Large intestine (tissue), 3 donors: ENCODE data around the gene FMN1. TPM values are rescaled to one million over a fixed set of nuclear protein-coding genes. Genes with fewer than 3 reads are reported as not detected.

Source experiments
- DNase-seq, 2 donors: peaks; one replicate each; pipeline versions ENCODE4 v3.0.0 to v3.0.0-alpha.2; 2013
- H3K27ac ChIP-seq: one replicate; pipeline ENCODE4 v1.5.1; 2013; ENCODE audit warnings: low read length
- H3K27me3 ChIP-seq: 2 replicates; pipeline ENCODE4 v1.6.1; 2013; ENCODE audit warnings: low read length; ENCODE audit not compliant: control insufficient read depth, insufficient read depth
- H3K36me3 ChIP-seq: 2 replicates; pipeline ENCODE4 v1.6.1; 2013; ENCODE audit warnings: low read length; ENCODE audit not compliant: control insufficient read depth, insufficient read depth
- H3K4me1 ChIP-seq: one replicate; pipeline ENCODE4 v1.6.1; 2013; ENCODE audit warnings: low read length; ENCODE audit not compliant: control insufficient read depth, insufficient read depth
- H3K4me3 ChIP-seq: one replicate; pipeline ENCODE4 v1.5.1; 2013; ENCODE audit warnings: low read length
- H3K9me3 ChIP-seq: one replicate; pipeline ENCODE4 v1.6.1; 2013; ENCODE audit warnings: mild to moderate bottlenecking, low read depth, low read length, moderate library complexity; ENCODE audit not compliant: control insufficient read depth
- WGBS: methylation state at CpG from one replicate; pipeline ENCODE4 v1.1.5; 2013; ENCODE audit warnings: low lambda C conversion rate; ENCODE audit not compliant: insufficient coverage; 5-methylcytosine and 5-hydroxymethylcytosine counted together
- polyA plus RNA-seq: library from polyadenylated mRNA; unstranded; fragments of 120-200 nt; gene quantifications from one replicate; pipeline ENCODE4 v1.2.1, GENCODE V29; 2013

FMN1 gene
- polyA plus RNA-seq, 1 donor: 0.88 TPM

GRCh38 chr15:32823750-32824149 lies 370.8 kb downstream of the FMN1 start:
- no peaks in the 10 kb centered on the region for H3K9me3 ChIP-seq
- H3K27ac ChIP-seq: no peak overlapping the region
- H3K36me3 ChIP-seq: no peaks in the 10 kb centered on the region
- no peaks in the 10 kb centered on the region for H3K4me1 ChIP-seq
- DNase-seq: no peak
- no peaks in the 10 kb centered on the region for H3K27me3 ChIP-seq
- WGBS: 100% methylated on average over 1 of the region's 4 CpGs
- H3K4me3 ChIP-seq: no peak overlapping the region

- WGBS: 100% methylated on average over 2 of the region's 3 CpGs
- H3K27ac ChIP-seq: no peak overlapping the region
- no peaks in the 10 kb centered on the region for H3K27me3 ChIP-seq
- H3K4me3 ChIP-seq: no peak overlapping the region
- H3K36me3 ChIP-seq: no peaks in the 10 kb centered on the region
- H3K9me3 ChIP-seq: no peaks in the 10 kb centered on the region
- no peak for DNase-seq
- no peaks in the 10 kb centered on the region for H3K4me1 ChIP-seq
Observed at GRCh38 chr15:32822739-32823138, 371.8 kb downstream of the FMN1 start.

- no peak for DNase-seq
- Histone ChIP-seq H3K9me3 (no peaks in the 10 kb centered on the region), H3K27ac (no peak overlapping the region), H3K27me3 (no peaks in the 10 kb centered on the region), H3K4me1 (no peaks in the 10 kb centered on the region), H3K4me3 (no peak overlapping the region), H3K36me3 (no peaks in the 10 kb centered on the region)
- WGBS: 75% methylated on average over 1 of the region's 3 CpGs
Observed at GRCh38 chr15:32819448-32819847, 375.1 kb downstream of the FMN1 start.

GRCh38 chr15:32818758-32819447 lies 375.6 kb downstream of the FMN1 start:
- no peaks in the 10 kb centered on the region for H3K36me3 ChIP-seq
- 27% methylated on average over 2 of the region's 11 CpGs for WGBS
- peak; percentile 66 to 73 for DNase-seq
- no peak overlapping the region for H3K27ac ChIP-seq
- no peaks in the 10 kb centered on the region for H3K9me3 ChIP-seq
- no peaks in the 10 kb centered on the region for H3K4me1 ChIP-seq
- no peak overlapping the region for H3K4me3 ChIP-seq
- no peaks in the 10 kb centered on the region for H3K27me3 ChIP-seq

DNA sequence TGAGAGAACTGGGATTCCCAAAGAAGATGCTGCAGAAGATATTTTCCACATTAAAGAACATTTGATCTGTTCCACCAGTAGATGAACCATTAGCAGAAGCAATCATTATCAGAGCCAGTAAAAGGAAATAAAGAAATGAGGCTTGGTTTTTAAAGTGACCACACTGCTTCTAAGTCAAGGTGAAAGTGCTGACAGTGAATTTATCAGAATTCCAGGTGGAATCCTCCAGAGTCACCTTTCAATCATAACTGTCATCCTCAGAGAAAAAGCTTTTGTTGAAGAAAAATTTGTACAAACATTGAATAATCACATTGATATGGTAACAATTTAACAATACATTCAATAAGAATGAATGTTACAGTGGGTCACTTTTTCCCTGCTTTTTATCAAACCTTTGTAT lies 376.9 kb downstream of the FMN1 start:
- no peaks in the 10 kb centered on the region for H3K27me3 ChIP-seq
- no peak for DNase-seq

GRCh38 chr15:32807331-32807730 lies 387.2 kb downstream of the FMN1 start:
- DNase-seq: no peak
- WGBS: no CpG with 5 or more reads among the region's 1 CpG
- H3K4me1 ChIP-seq: no peaks in the 10 kb centered on the region
- no peaks in the 10 kb centered on the region for H3K9me3 ChIP-seq
- no peak overlapping the region for H3K27ac ChIP-seq
- no peak overlapping the region for H3K4me3 ChIP-seq
- H3K27me3 ChIP-seq: no peaks in the 10 kb centered on the region
- no peaks in the 10 kb centered on the region for H3K36me3 ChIP-seq

More for the DNA sequence above, 376.9 kb downstream of the FMN1 start:
- Histone ChIP-seq H3K27ac (no peak overlapping the region), H3K4me1 (no peaks in the 10 kb centered on the region), H3K9me3 (no peaks in the 10 kb centered on the region), H3K36me3 (no peaks in the 10 kb centered on the region), H3K4me3 (no peak overlapping the region)

DNA sequence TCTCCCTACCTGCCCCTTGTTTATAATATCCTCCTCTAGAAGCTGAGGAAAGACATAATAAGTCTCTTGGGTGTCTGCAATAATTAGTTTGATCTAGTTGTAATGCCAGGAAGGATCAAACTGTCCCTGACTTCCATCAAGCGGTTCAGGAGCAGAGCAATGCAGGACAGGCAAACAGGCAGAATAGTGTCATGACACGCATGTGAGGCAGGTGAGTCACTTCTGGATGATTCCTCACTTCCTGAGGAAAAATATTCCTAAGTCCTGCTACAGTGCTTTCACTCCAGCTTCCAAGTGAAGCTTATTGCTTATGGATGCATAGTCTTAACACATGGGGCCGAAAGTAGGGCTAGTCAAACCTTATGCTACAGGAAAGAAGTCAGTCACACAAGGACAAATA lies 390.9 kb downstream of the FMN1 start:
- no CpG with 5 or more reads among the region's 3 CpGs for WGBS
- Histone ChIP-seq H3K4me1 (no peaks in the 10 kb centered on the region), H3K9me3 (no peaks in the 10 kb centered on the region), H3K27ac (no peak overlapping the region), H3K27me3 (no peaks in the 10 kb centered on the region), H3K4me3 (no peak overlapping the region), H3K36me3 (no peaks in the 10 kb centered on the region)
- DNase-seq: no peak

- Histone ChIP-seq H3K4me3 (no peak overlapping the region), H3K9me3 (no peaks in the 10 kb centered on the region), H3K4me1 (no peaks in the 10 kb centered on the region), H3K36me3 (no peaks in the 10 kb centered on the region), H3K27ac (no peak overlapping the region), H3K27me3 (peaks cover 2% of the 10 kb centered on the region)
- WGBS: no CpG with 5 or more reads among the region's 10 CpGs
- DNase-seq: no peak
Observed at GRCh38 chr15:32802286-32802936, 392.1 kb downstream of the FMN1 start.

GRCh38 chr15:32799936-32800535 lies 394.5 kb downstream of the FMN1 start:
- H3K9me3 ChIP-seq: no peaks in the 10 kb centered on the region
- H3K27ac ChIP-seq: no peak overlapping the region
- no peaks in the 10 kb centered on the region for H3K4me1 ChIP-seq
- no peaks in the 10 kb centered on the region for H3K36me3 ChIP-seq
- no peak overlapping the region for H3K4me3 ChIP-seq
- 100% methylated on average over 2 of the region's 6 CpGs for WGBS
- peaks cover 2% of the 10 kb centered on the region for H3K27me3 ChIP-seq
- DNase-seq: no peak

GRCh38 chr15:32796856-32797255 lies 397.7 kb downstream of the FMN1 start:
- DNase-seq: no peak
- Histone ChIP-seq H3K27ac (no peak overlapping the region), H3K4me1 (no peaks in the 10 kb centered on the region), H3K27me3 (peaks cover 2% of the 10 kb centered on the region), H3K36me3 (no peaks in the 10 kb centered on the region), H3K9me3 (no peaks in the 10 kb centered on the region), H3K4me3 (no peak overlapping the region)
- no CpG with 5 or more reads among the region's 3 CpGs for WGBS
